Lower leg skin (tissue), 3 donors: ENCODE data around the gene TET2.

Experiments
- POLR2A ChIP-seq, 2 donors: fragments of 450-650 bp; IDR thresholded peaks; one replicate each; pipeline ENCODE4 v1.6.1; 2016 to 2017; ENCODE audit warnings: antibody characterized with exemption in 2 of 2, mild to moderate bottlenecking in 1 of 2, moderate library complexity in 1 of 2
- TF ChIP-seq, protein P1 (sequence below), 3 donors: fragments of 450-650 bp; IDR thresholded peaks; one replicate each; pipeline ENCODE4 v1.5.1; 2016; ENCODE audit warnings: antibody characterized with exemption in 3 of 3, mild to moderate bottlenecking in 3 of 3, moderate library complexity in 2 of 3

DNA sequence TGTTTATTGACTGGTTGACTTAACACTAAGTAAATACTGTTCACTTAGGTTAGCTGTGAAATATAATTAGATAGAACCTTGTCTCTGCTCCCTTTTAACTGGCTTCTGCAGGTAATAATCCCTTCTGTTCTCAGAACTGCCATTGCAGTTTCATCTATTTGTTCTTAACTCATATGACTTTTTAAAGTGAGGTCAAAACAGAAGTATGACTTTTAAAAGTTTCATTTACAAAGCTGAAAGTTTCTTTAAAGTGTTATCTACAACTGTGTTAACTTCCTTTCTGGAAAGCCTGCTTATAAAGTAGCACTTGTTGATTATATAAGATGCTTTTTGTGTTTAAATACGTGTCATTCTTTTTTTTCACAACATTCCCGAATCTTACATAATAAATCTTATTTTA, 127.4 kb downstream of the TET2 start:
- TF ChIP-seq POLR2A (IDR thresholded peaks at IDR 0.05) = no peak
- TF ChIP-seq, protein P1, sequence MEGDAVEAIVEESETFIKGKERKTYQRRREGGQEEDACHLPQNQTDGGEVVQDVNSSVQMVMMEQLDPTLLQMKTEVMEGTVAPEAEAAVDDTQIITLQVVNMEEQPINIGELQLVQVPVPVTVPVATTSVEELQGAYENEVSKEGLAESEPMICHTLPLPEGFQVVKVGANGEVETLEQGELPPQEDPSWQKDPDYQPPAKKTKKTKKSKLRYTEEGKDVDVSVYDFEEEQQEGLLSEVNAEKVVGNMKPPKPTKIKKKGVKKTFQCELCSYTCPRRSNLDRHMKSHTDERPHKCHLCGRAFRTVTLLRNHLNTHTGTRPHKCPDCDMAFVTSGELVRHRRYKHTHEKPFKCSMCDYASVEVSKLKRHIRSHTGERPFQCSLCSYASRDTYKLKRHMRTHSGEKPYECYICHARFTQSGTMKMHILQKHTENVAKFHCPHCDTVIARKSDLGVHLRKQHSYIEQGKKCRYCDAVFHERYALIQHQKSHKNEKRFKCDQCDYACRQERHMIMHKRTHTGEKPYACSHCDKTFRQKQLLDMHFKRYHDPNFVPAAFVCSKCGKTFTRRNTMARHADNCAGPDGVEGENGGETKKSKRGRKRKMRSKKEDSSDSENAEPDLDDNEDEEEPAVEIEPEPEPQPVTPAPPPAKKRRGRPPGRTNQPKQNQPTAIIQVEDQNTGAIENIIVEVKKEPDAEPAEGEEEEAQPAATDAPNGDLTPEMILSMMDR (IDR thresholded peaks at IDR 0.05) = no peak
